C4-2B (cell line): ENCODE data around the gene GLMP.

ENCODE experiments used
- H3K27ac ChIP-seq: fragments of 450-650 bp; 2 replicates; pipeline ENCODE4 v1.5.1; 2017
- CTCF ChIP-seq: fragments of 450-650 bp; conservative IDR thresholded peaks from 2 replicates; pipeline ENCODE4 v1.5.1; 2017; ENCODE audit warnings: mild to moderate bottlenecking
- ZFX ChIP-seq: fragments of 450-650 bp; IDR thresholded peaks from 2 replicates; pipeline ENCODE4 v1.6.1; 2017

Gene GLMP

GRCh38 chr1:156248323-156248683 lies 47.2 kb downstream of the GLMP start:
- no peak for TF ChIP-seq ZFX
- no peak for TF ChIP-seq CTCF
- no peak overlapping the region for H3K27ac ChIP-seq

GRCh38 chr1:156247460-156248322 lies 47.8 kb downstream of the GLMP start, which contains the start of gene PAQR6:
Gene PAQR6, minus strand, starts transcription at chr1:156248056. Its CDS starts 1,325 bp downstream, at chr1:156246731.
- TF ChIP-seq CTCF, result no peak
- no peak for TF ChIP-seq ZFX
- H3K27ac ChIP-seq, result no peak within 1 kb of the TSS

GRCh38 chr1:156246781-156247459 lies 48.6 kb downstream of the GLMP start:
- no peak overlapping the region for H3K27ac ChIP-seq
- TF ChIP-seq CTCF (no peak), ZFX (no peak)

GRCh38 chr1:156246241-156246780 lies 49.2 kb downstream of the GLMP start:
- TF ChIP-seq CTCF, result no peak
- TF ChIP-seq ZFX, result no peak
- no peak overlapping the region for H3K27ac ChIP-seq

- H3K27ac ChIP-seq, result no peak overlapping the region
- no peak for TF ChIP-seq ZFX
- no peak for TF ChIP-seq CTCF
Measured at GRCh38 chr1:156245451-156246232, 49.8 kb downstream of the GLMP start.

- TF ChIP-seq ZFX (no peak), CTCF (no peak)
- no peak overlapping the region for H3K27ac ChIP-seq
Measured at GRCh38 chr1:156244712-156245111, 50.8 kb downstream of the GLMP start.
